ENCODE results near the gene ZNF701. TPM values are rescaled to one million over a fixed set of nuclear protein-coding genes. Genes with fewer than 3 reads are reported as not detected.
"Not testable (repeated sequence)": the region's sequence is repeated elsewhere in the genome, so short reads cannot be mapped to it uniquely, and the experiment has no call there.

Gene ZNF701
- total RNA-seq, 2 experiments from 2014 or later, result 18.1 to 25.5 TPM

DNA sequence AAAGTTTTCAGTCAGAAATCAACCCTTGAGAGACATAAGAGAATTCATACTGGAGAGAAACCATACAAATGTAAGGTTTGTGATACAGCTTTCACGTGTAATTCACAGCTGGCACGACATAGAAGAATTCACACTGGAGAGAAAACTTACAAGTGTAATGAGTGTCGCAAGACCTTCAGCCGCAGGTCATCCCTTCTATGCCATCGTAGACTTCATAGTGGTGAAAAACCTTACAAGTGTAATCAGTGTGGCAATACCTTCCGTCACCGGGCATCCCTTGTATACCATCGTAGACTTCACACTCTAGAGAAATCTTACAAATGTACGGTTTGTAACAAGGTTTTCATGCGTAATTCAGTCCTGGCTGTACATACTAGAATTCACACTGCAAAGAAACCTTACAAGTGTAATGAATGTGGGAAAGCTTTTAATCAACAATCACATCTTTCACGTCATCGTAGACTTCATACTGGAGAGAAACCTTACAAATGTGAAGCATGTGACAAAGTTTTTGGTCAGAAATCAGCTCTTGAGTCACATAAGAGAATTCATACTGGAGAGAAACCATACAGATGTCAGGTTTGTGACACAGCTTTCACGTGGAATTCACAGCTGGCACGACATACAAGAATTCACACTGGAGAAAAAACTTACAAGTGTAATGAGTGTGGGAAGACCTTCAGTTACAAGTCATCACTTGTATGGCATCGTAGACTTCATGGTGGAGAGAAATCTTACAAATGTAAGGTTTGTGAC is 15.7 kb upstream of the ZNF701 start:
- Histone ChIP-seq H3K4me2 (ENCODE audit: low read length) (no peak overlapping the region), H2AFZ (ENCODE audit: low read length) (no peak overlapping the region), H3K27ac (ENCODE audit: low read depth, low read length, poor library complexity, severe bottlenecking) (no peak overlapping the region), H3K9me3 (ENCODE audit: low read length) (peaks cover 47% of the 10 kb centered on the region), H3K4me1 (ENCODE audit: insufficient read depth, low read length, poor library complexity, severe bottlenecking) (no peaks in the 10 kb centered on the region), H4K20me1 (ENCODE audit: insufficient read depth, low read length) (no peaks in the 10 kb centered on the region), H3K9me2 (ENCODE audit: insufficient read depth, low read length) (no peaks in the 10 kb centered on the region), H3K36me3 (ENCODE audit: insufficient read depth, low read length) (peaks cover 96% of the 10 kb centered on the region), H3K4me3 (ENCODE audit: low read depth, low read length, poor library complexity, severe bottlenecking) (no peak overlapping the region), H3K79me2 (ENCODE audit: insufficient read depth, low read depth, low read length) (no peaks in the 10 kb centered on the region)
- BruUV-seq (replicated peaks), result no TSS peak
- intact Hi-C loops (cut with micrococcal nuclease; ENCODE audit: unreplicated experiment), result no loop called here
- POLR2A ChIA-PET, result no interaction called here
- DNase-seq (ENCODE audit: low spot score), result no peak
- no peak for TF ChIP-seq EZH2phosphoT487 (IDR thresholded peaks at IDR 0.05; ENCODE audit: borderline replicate concordance, low read depth, low read length)
- TF ChIP-seq, protein P1, sequence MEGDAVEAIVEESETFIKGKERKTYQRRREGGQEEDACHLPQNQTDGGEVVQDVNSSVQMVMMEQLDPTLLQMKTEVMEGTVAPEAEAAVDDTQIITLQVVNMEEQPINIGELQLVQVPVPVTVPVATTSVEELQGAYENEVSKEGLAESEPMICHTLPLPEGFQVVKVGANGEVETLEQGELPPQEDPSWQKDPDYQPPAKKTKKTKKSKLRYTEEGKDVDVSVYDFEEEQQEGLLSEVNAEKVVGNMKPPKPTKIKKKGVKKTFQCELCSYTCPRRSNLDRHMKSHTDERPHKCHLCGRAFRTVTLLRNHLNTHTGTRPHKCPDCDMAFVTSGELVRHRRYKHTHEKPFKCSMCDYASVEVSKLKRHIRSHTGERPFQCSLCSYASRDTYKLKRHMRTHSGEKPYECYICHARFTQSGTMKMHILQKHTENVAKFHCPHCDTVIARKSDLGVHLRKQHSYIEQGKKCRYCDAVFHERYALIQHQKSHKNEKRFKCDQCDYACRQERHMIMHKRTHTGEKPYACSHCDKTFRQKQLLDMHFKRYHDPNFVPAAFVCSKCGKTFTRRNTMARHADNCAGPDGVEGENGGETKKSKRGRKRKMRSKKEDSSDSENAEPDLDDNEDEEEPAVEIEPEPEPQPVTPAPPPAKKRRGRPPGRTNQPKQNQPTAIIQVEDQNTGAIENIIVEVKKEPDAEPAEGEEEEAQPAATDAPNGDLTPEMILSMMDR (conservative IDR thresholded peaks at IDR 0.05; ENCODE audit: low read length), result no peak
- CTCF ChIA-PET (ENCODE audit: unreplicated experiment), result no interaction called here

DNA sequence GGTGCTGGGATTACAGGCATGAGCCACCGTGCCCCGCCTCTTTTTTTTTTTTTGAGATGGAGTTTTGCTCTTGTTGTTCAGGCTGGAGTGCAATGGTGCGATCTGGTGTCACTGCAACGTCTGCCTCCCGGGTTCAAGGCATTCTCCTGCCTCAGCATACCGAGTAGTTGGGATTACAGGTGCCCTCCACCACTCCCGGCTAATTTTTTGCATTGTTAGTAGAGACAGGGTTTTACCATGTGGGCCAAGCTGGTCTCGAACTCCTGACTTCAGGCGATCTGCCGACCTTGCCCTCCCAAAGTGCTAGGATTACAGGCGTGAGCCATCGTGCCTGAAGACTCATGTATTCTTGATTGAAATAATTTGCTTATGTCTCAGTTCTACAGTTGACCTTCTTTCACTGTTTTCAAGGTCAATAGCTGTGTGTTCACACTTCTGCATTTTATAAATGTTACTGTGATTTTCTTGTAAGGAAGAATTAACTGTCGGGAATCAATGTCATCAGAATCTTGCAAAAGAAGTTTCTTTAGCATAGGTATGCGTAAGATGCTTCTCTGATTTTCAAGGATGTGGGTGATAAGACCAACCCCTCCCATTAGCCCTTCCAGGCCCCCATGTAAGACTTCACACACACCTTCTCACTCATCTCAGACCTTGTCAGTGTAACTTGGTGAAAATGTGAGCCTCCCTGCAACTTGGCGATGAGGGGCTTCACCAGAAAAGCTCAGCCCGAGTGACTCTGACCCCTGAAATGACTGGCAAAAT is 12.7 kb upstream of the ZNF701 start:
- H3K27ac ChIP-seq (ENCODE audit: low read depth, low read length, poor library complexity, severe bottlenecking), result no peak overlapping the region
- no peak for TF ChIP-seq EZH2phosphoT487 (IDR thresholded peaks at IDR 0.05; ENCODE audit: borderline replicate concordance, low read depth, low read length)
- TF ChIP-seq, protein P1 (conservative IDR thresholded peaks at IDR 0.05; ENCODE audit: low read length), result no peak
- no peaks in the 10 kb centered on the region for H3K9me2 ChIP-seq (ENCODE audit: insufficient read depth, low read length)
- H3K79me2 ChIP-seq (ENCODE audit: insufficient read depth, low read depth, low read length), result no peaks in the 10 kb centered on the region
- POLR2A ChIA-PET, result no interaction called here
- no peak overlapping the region for H3K4me3 ChIP-seq (ENCODE audit: low read depth, low read length, poor library complexity, severe bottlenecking)
- peaks cover 94% of the 10 kb centered on the region for H3K36me3 ChIP-seq (ENCODE audit: insufficient read depth, low read length)
- intact Hi-C loops (cut with micrococcal nuclease; ENCODE audit: unreplicated experiment), result no loop called here
- peaks cover 43% of the 10 kb centered on the region for H3K9me3 ChIP-seq (ENCODE audit: low read length)
- no peaks in the 10 kb centered on the region for H3K4me1 ChIP-seq (ENCODE audit: insufficient read depth, low read length, poor library complexity, severe bottlenecking)
- no peaks in the 10 kb centered on the region for H4K20me1 ChIP-seq (ENCODE audit: insufficient read depth, low read length)
- no peak overlapping the region for H2AFZ ChIP-seq (ENCODE audit: low read length)
- CTCF ChIA-PET (ENCODE audit: unreplicated experiment), result no interaction called here
- H3K4me2 ChIP-seq (ENCODE audit: low read length), result no peak overlapping the region
- DNase-seq (ENCODE audit: low spot score), result no peak
- BruUV-seq (replicated peaks), result no TSS peak

DNA sequence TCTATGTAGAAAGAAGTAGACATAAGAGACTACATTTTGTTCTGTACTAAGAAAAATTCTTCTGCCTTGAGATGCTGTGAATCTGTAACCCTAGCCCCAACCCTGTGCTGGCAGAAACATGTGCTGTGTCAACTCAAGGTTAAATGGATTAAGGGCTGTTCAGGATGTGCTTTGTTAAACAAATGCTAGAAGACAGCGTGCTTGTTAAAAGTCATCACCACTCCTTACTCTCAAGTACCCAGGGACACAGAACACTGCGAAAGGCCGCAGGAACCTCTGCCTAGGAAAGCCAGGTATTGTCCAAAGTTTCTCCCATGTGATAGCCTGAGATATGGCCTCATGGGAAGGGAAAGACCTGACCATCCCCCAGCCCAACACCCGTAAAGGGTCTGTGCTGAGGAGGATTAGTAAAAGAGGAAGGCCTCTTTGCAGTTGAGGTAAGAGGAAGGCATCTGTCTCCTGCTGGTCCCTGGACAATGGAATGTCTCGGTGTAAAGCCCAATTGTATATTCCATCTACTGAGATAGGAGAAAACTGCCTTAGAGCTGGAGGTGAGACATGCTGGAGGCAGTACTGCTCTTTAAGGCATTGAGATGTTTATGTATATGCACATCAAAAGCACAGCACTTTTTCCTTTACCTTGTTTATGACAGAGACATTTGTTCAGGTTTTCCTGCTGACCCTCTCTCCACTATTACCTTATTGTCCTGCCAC is 11.2 kb upstream of the ZNF701 start:
- H2AFZ ChIP-seq (ENCODE audit: low read length); POLR2A ChIA-PET; H3K27ac ChIP-seq (ENCODE audit: low read depth, low read length, poor library complexity, severe bottlenecking); DNase-seq (ENCODE audit: low spot score); H3K9me2 ChIP-seq (ENCODE audit: insufficient read depth, low read length); H3K4me1 ChIP-seq (ENCODE audit: insufficient read depth, low read length, poor library complexity, severe bottlenecking); H3K4me2 ChIP-seq (ENCODE audit: low read length); intact Hi-C loops (cut with micrococcal nuclease; ENCODE audit: unreplicated experiment); H3K4me3 ChIP-seq (ENCODE audit: low read depth, low read length, poor library complexity, severe bottlenecking); H4K20me1 ChIP-seq (ENCODE audit: insufficient read depth, low read length); BruUV-seq (replicated peaks); H3K79me2 ChIP-seq (ENCODE audit: insufficient read depth, low read depth, low read length); CTCF ChIA-PET (ENCODE audit: unreplicated experiment): not testable (repeated sequence)
- peaks cover 29% of the 10 kb centered on the region for H3K9me3 ChIP-seq (ENCODE audit: low read length)
- H3K36me3 ChIP-seq (ENCODE audit: insufficient read depth, low read length), result peaks cover 94% of the 10 kb centered on the region

DNA sequence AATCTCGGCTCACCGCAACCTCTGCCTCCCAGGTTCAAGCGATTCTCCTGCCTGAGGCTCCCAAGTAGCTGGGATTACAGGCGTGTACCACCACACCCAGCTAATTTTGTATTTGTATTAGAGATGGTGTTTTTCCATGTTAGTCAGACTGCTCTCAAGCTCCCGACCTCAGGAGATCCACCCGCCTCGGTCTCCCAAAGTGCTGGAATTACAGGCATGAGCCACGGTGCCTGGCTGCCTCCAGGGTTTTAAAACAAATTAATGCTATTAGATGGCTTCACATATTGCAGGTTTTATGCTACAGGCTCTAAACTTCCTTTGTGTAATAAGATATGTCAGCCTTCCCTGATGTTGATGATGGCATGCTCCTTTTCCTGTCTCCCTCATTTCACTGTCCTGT is 8.5 kb upstream of the ZNF701 start:
- H3K9me3 ChIP-seq (ENCODE audit: low read length); H2AFZ ChIP-seq (ENCODE audit: low read length); H3K4me1 ChIP-seq (ENCODE audit: insufficient read depth, low read length, poor library complexity, severe bottlenecking); H3K79me2 ChIP-seq (ENCODE audit: insufficient read depth, low read depth, low read length); H3K4me2 ChIP-seq (ENCODE audit: low read length); POLR2A ChIA-PET; intact Hi-C loops (cut with micrococcal nuclease; ENCODE audit: unreplicated experiment); DNase-seq (ENCODE audit: low spot score); H3K27ac ChIP-seq (ENCODE audit: low read depth, low read length, poor library complexity, severe bottlenecking); H4K20me1 ChIP-seq (ENCODE audit: insufficient read depth, low read length); CTCF ChIA-PET (ENCODE audit: unreplicated experiment); BruUV-seq (replicated peaks); H3K4me3 ChIP-seq (ENCODE audit: low read depth, low read length, poor library complexity, severe bottlenecking); H3K9me2 ChIP-seq (ENCODE audit: insufficient read depth, low read length): not testable (repeated sequence)
- peaks cover 75% of the 10 kb centered on the region for H3K36me3 ChIP-seq (ENCODE audit: insufficient read depth, low read length)
